ENCODE results near the gene GBX1.

DNA sequence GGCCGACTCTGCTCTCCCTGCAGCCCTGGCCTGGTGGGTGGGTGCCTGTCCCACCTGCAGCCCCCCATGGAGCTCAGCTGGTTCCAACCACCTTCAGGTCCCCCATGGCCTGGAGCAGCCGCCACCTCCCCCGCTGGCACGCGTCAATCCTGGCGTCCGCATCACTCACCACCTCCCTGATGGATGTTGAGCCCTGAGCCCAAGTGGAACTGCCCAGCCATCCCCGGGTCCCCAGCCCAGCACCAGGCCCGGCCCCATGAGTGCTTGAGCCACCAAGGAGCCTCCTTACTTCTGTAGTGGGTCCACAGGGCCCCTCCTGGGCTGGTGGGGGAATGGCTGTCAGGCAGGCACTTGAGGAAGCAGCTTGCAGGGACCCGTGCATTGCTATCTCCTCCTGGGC, 66.6 kb downstream of the GBX1 start:
- TF ChIP-seq, protein P1, sequence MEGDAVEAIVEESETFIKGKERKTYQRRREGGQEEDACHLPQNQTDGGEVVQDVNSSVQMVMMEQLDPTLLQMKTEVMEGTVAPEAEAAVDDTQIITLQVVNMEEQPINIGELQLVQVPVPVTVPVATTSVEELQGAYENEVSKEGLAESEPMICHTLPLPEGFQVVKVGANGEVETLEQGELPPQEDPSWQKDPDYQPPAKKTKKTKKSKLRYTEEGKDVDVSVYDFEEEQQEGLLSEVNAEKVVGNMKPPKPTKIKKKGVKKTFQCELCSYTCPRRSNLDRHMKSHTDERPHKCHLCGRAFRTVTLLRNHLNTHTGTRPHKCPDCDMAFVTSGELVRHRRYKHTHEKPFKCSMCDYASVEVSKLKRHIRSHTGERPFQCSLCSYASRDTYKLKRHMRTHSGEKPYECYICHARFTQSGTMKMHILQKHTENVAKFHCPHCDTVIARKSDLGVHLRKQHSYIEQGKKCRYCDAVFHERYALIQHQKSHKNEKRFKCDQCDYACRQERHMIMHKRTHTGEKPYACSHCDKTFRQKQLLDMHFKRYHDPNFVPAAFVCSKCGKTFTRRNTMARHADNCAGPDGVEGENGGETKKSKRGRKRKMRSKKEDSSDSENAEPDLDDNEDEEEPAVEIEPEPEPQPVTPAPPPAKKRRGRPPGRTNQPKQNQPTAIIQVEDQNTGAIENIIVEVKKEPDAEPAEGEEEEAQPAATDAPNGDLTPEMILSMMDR (IDR thresholded peaks at IDR 0.05) = no peak
- no peak for TF ChIP-seq POLR2AphosphoS5 (IDR thresholded peaks at IDR 0.05)

Measured in breast epithelium (tissue), 3 donors.